T-helper 2 cell treated with Interferon-gamma antibody and Interleukin-4, amounts not matched to agents 5 μg/mL and 100 μg/mL, for 36 hours (primary cell): Measurements from ENCODE around the gene MGAT2.

ENCODE experiments used
- DNase-seq: peaks from one replicate; pipeline ENCODE4 v3.0.0; 2021; ENCODE audit warnings: low spot score
- H3K27ac Mint-ChIP-seq: one replicate; pipeline ENCODE4 v1.8.0; 2021; ENCODE audit warnings: mild to moderate bottlenecking, mixed read lengths
- H3K27me3 Mint-ChIP-seq: one replicate; pipeline ENCODE4 v1.8.0; 2021; ENCODE audit warnings: low read depth, mixed read lengths
- H3K36me3 Mint-ChIP-seq: one replicate; pipeline ENCODE4 v1.8.0; 2021; ENCODE audit warnings: low read depth, mixed read lengths
- H3K4me1 Mint-ChIP-seq: one replicate; pipeline ENCODE4 v1.8.0; 2021; ENCODE audit warnings: low read depth, mixed read lengths
- H3K4me3 Mint-ChIP-seq: one replicate; pipeline ENCODE4 v1.8.0; 2022; ENCODE audit warnings: mild to moderate bottlenecking, moderate library complexity, mixed read lengths
- H3K9me3 Mint-ChIP-seq: one replicate; pipeline ENCODE4 v1.8.0; 2021; ENCODE audit warnings: mixed read lengths

MGAT2 gene

GRCh38 chr14:49621114-49621881, 699 bp downstream of the MGAT2 start:
- Mint-ChIP-seq H3K27me3 (no peaks in the 10 kb centered on the region), H3K36me3 (peaks cover 72% of the 10 kb centered on the region), H3K4me1 (peaks cover 49% of the 10 kb centered on the region), H3K9me3 (no peaks in the 10 kb centered on the region), H3K27ac (peak overlapping the region; percentile 98), H3K4me3 (peak overlapping the region; percentile 98)
- no peak for DNase-seq

GRCh38 chr14:49622022-49622607, 1.5 kb downstream of the MGAT2 start:
- Mint-ChIP-seq H3K9me3 (no peaks in the 10 kb centered on the region), H3K4me3 (peak overlapping the region; percentile 98), H3K27me3 (no peaks in the 10 kb centered on the region), H3K4me1 (peaks cover 48% of the 10 kb centered on the region), H3K36me3 (peaks cover 68% of the 10 kb centered on the region), H3K27ac (peak overlapping the region; percentile 76)
- no peak for DNase-seq

- DNase-seq: no peak
- Mint-ChIP-seq H3K27ac (peak overlapping the region; percentile 73), H3K9me3 (no peaks in the 10 kb centered on the region), H3K27me3 (no peaks in the 10 kb centered on the region), H3K4me3 (peak overlapping the region; percentile 98), H3K36me3 (peaks cover 63% of the 10 kb centered on the region), H3K4me1 (peaks cover 43% of the 10 kb centered on the region)
Measured at GRCh38 chr14:49623387-49623786, 2.8 kb downstream of the MGAT2 start.

- H3K9me3 Mint-ChIP-seq: no peaks in the 10 kb centered on the region
- peak overlapping the region; percentile 73 for H3K27ac Mint-ChIP-seq
- H3K4me1 Mint-ChIP-seq: peaks cover 38% of the 10 kb centered on the region
- H3K4me3 Mint-ChIP-seq: peak overlapping the region; percentile 98
- no peaks in the 10 kb centered on the region for H3K27me3 Mint-ChIP-seq
- peaks cover 55% of the 10 kb centered on the region for H3K36me3 Mint-ChIP-seq
- DNase-seq: no peak
Measured at GRCh38 chr14:49623941-49624839, 3.6 kb downstream of the MGAT2 start.

GRCh38 chr14:49633640-49634546, 13.3 kb downstream of the MGAT2 start:
- DNase-seq: peak; percentile 95
- Mint-ChIP-seq H3K4me3 (peak overlapping the region; percentile 99), H3K27ac (peak overlapping the region; percentile 94), H3K36me3 (peaks cover 23% of the 10 kb centered on the region), H3K9me3 (no peaks in the 10 kb centered on the region), H3K27me3 (no peaks in the 10 kb centered on the region), H3K4me1 (peaks cover 27% of the 10 kb centered on the region)

GRCh38 chr14:49634547-49635334, 14.1 kb downstream of the MGAT2 start, which contains the start of gene DNAAF2:
DNAAF2 (minus strand) TSS chr14:49635244; CDS start chr14:49635149, 95 bp downstream.
- H3K36me3 Mint-ChIP-seq: peaks cover 27% of the 10 kb centered on the region
- no peaks in the 10 kb centered on the region for H3K9me3 Mint-ChIP-seq
- peaks cover 28% of the 10 kb centered on the region for H3K4me1 Mint-ChIP-seq
- DNase-seq: peak; percentile 62
- peak within 1 kb of the TSS; percentile 99 for H3K4me3 Mint-ChIP-seq
- peak within 1 kb of the TSS; percentile 98 for H3K27ac Mint-ChIP-seq
- no peaks in the 10 kb centered on the region for H3K27me3 Mint-ChIP-seq

- H3K27me3 Mint-ChIP-seq: no peaks in the 10 kb centered on the region
- peak overlapping the region; percentile 54 for H3K4me3 Mint-ChIP-seq
- H3K36me3 Mint-ChIP-seq: peaks cover 32% of the 10 kb centered on the region
- H3K27ac Mint-ChIP-seq: peak overlapping the region; percentile 59
- H3K9me3 Mint-ChIP-seq: no peaks in the 10 kb centered on the region
- H3K4me1 Mint-ChIP-seq: peaks cover 29% of the 10 kb centered on the region
- DNase-seq: no peak
Measured at GRCh38 chr14:49636866-49637265, 16.3 kb downstream of the MGAT2 start.

GRCh38 chr14:49637534-49638078, 17.0 kb downstream of the MGAT2 start:
- peak overlapping the region; percentile 4 for H3K4me3 Mint-ChIP-seq
- no peaks in the 10 kb centered on the region for H3K27me3 Mint-ChIP-seq
- DNase-seq: no peak
- H3K4me1 Mint-ChIP-seq: peaks cover 32% of the 10 kb centered on the region
- peaks cover 33% of the 10 kb centered on the region for H3K36me3 Mint-ChIP-seq
- H3K27ac Mint-ChIP-seq: no peak overlapping the region
- H3K9me3 Mint-ChIP-seq: no peaks in the 10 kb centered on the region

- H3K27ac Mint-ChIP-seq: peak overlapping the region; percentile 23
- no peaks in the 10 kb centered on the region for H3K27me3 Mint-ChIP-seq
- H3K4me1 Mint-ChIP-seq: peaks cover 32% of the 10 kb centered on the region
- no peaks in the 10 kb centered on the region for H3K9me3 Mint-ChIP-seq
- H3K4me3 Mint-ChIP-seq: no peak overlapping the region
- DNase-seq: no peak
- H3K36me3 Mint-ChIP-seq: peaks cover 35% of the 10 kb centered on the region
Measured at GRCh38 chr14:49640540-49641417, 20.2 kb downstream of the MGAT2 start.

- H3K9me3 Mint-ChIP-seq: no peaks in the 10 kb centered on the region
- H3K27me3 Mint-ChIP-seq: no peaks in the 10 kb centered on the region
- no peak for DNase-seq
- H3K4me1 Mint-ChIP-seq: peaks cover 27% of the 10 kb centered on the region
- H3K36me3 Mint-ChIP-seq: peaks cover 34% of the 10 kb centered on the region
- H3K27ac Mint-ChIP-seq: peak overlapping the region; percentile 12
- H3K4me3 Mint-ChIP-seq: no peak overlapping the region
Measured at GRCh38 chr14:49641697-49642129, 21.1 kb downstream of the MGAT2 start.

- DNase-seq: no peak
- Mint-ChIP-seq H3K36me3 (peaks cover 35% of the 10 kb centered on the region), H3K4me1 (peaks cover 24% of the 10 kb centered on the region), H3K4me3 (no peak overlapping the region), H3K27me3 (no peaks in the 10 kb centered on the region), H3K27ac (peak overlapping the region; percentile 12), H3K9me3 (no peaks in the 10 kb centered on the region)
Measured at GRCh38 chr14:49642163-49642562, 21.6 kb downstream of the MGAT2 start.
